Hematopoietic multipotent progenitor cell treated with erythropoietin and hydrocortisone succinate and interleukin-3 and kit ligand, for 4 days (in vitro differentiated cells): ENCODE data around the gene GRIP1.
"Not testable (repeated sequence)": the region's sequence is repeated elsewhere in the genome, so short reads cannot be mapped to it uniquely, and the experiment has no call there.

ENCODE experiments used
- DNase-seq: peaks from one replicate; pipeline ENCODE4 v3.0.0-alpha.2; 2015

Gene GRIP1

GRCh38 chr12:66314278-66314677 lies 364.6 kb downstream of the GRIP1 start:
- DNase-seq, result no peak

- no peak for DNase-seq
Observed at GRCh38 chr12:66312189-66312588, 366.7 kb downstream of the GRIP1 start.

- DNase-seq, result no peak
Observed at GRCh38 chr12:66309606-66310005, 369.3 kb downstream of the GRIP1 start.

GRCh38 chr12:66304296-66304900 lies 374.5 kb downstream of the GRIP1 start:
- peak; percentile 48 for DNase-seq

- not testable (repeated sequence) for DNase-seq
Observed at GRCh38 chr12:66303316-66303804, 375.5 kb downstream of the GRIP1 start.

GRCh38 chr12:66302827-66303169 lies 376.1 kb downstream of the GRIP1 start:
- no peak for DNase-seq

- peak; percentile 99 for DNase-seq
Observed at GRCh38 chr12:66301944-66302826, 376.7 kb downstream of the GRIP1 start, which contains the start of gene HELB. Gene HELB, plus strand, starts transcription at chr12:66302493. Its CDS starts 111 bp downstream, at chr12:66302604.

GRCh38 chr12:66297923-66298322 lies 381.0 kb downstream of the GRIP1 start:
- no peak for DNase-seq
